ENCODE results near the gene CYB5A.

DNA sequence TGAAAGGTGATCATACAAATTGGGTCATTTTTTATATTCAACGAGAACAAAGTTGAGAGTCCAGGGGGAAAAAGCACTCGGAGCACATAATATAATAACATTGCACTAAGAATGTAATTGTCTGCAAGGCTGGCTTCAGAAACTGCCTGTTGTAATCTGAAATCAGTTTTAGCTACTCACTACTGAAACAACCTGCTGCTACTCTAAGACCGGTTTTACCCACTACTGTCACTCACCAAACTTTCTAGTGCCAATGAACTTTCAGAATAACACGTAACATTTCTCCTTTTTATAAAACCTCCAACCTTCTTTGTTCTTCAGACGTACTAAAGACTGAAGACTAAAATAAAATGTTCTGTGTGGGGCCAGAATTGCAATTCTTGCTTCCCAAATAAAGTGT, 11.5 kb upstream of the CYB5A start:
- TF ChIP-seq, protein P1, sequence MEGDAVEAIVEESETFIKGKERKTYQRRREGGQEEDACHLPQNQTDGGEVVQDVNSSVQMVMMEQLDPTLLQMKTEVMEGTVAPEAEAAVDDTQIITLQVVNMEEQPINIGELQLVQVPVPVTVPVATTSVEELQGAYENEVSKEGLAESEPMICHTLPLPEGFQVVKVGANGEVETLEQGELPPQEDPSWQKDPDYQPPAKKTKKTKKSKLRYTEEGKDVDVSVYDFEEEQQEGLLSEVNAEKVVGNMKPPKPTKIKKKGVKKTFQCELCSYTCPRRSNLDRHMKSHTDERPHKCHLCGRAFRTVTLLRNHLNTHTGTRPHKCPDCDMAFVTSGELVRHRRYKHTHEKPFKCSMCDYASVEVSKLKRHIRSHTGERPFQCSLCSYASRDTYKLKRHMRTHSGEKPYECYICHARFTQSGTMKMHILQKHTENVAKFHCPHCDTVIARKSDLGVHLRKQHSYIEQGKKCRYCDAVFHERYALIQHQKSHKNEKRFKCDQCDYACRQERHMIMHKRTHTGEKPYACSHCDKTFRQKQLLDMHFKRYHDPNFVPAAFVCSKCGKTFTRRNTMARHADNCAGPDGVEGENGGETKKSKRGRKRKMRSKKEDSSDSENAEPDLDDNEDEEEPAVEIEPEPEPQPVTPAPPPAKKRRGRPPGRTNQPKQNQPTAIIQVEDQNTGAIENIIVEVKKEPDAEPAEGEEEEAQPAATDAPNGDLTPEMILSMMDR (IDR thresholded peaks at IDR 0.05) = no peak
- no peak for TF ChIP-seq POLR2A (IDR thresholded peaks at IDR 0.05)

Data from thyroid gland (tissue), 4 donors.